ENCODE data around the gene SORCS2.

SORCS2 gene

DNA sequence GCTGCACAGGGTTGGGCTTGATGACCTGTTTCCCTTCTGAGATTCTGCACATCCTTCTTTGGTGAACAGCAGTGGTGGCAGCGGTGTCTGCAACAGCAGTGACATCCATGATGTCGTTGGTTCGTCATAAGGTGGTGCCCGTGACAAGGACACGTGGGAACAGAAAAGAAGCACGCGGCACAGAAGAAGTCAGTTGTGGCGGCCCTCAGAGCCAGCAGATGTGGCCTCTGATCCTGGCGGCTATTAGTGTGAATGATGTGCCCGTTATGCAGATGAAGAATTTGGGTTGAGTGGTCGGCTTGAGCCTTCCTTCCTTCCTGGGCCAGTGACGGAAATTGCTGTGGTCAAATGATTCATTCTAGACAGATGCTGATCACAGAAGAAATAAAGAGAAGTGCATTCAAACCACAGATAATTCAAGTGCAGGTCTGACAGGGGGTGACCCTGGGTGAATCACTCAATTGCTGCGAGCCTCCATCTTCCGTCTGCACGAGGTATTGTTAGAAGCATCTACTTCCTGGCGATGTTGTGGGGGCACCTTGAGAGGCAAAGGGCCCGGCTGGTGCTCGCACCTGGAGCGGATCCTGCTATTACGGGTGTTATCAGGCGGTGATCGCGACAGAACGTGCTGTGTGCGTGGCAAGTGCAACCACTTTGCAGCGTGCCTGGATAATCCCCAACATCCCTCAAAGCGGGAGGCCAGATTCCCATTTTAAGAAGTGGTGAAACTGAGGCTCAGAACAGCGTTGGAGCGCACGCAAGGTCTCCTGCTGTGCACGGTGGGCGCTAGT lies 457.6 kb downstream of the SORCS2 start:
- peak; percentile 57 to 72 for DNase-seq

DNA sequence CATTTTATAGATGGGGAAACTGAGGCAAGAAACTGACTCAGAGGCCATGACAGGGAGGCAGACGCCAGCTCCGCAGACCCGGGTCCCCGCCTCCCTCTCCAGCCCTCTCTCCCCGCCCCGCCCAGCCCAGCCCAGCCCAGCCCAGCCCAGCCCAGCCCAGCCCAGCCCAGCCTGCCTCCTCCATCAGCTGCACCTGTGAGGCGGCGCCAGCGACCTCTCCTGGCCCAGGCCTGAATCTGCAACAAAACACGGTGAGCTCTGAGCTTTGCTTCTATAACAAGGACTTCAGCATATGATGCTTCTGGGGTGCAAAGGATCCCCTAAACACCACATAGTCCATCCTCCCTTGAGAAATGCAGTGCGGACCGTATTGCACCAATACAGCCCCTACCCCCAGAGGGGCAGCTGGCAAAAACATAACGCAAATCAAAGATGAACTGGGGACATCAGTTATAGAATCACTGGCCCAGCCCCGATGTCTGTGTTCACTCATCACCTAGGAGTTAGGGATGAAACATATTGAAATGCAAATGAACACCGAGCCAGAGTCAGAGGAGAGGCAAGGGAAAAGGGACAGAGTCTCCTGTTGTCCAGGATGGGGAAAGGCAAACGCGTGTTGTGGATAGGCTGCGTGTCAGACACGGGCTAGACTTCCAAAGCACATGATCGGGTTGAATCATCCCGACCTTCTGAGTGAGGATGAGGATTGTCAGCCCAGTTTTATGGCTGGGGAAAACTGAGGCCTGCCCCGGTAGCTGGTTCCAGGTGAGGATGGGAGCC lies 458.5 kb downstream of the SORCS2 start:
- peak in 1 of 2 donors; percentile 39 for DNase-seq

DNA sequence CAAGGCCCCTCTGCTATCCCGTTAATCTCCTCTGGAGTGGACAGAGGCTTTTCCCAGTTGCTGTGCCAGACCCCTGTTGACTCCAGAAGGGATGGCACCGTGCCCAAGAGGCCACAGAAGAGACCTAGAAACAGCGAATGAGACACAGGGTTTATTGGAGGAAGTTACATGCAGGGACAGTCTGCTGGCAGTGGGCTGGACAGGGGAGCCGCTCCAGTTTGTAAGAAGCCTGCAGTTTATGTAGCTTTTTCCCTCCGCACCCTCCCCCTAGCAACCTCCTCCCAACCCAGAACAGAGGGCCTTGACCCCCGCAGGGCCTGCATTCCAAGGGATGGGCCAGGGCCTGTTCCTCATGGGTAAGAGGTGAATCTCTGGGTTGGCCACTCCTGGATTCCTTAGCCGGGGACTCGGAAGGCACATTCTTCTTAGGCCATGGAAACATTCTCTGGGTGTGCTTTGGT lies 459.2 kb downstream of the SORCS2 start:
- no peak for DNase-seq

GRCh38 chr4:7652006-7652405 lies 459.7 kb downstream of the SORCS2 start:
- DNase-seq, result no peak

GRCh38 chr4:7652451-7652881 lies 460.1 kb downstream of the SORCS2 start:
- DNase-seq, result peak in 1 of 2 donors; percentile 31

- DNase-seq, result no peak
Measured at GRCh38 chr4:7652906-7653305, 460.6 kb downstream of the SORCS2 start.

- peak in 1 of 2 donors; percentile 30 for DNase-seq
Measured at GRCh38 chr4:7653510-7654369, 461.4 kb downstream of the SORCS2 start.

GRCh38 chr4:7654550-7655445 lies 462.5 kb downstream of the SORCS2 start:
- no peak for DNase-seq

GRCh38 chr4:7655511-7656243 lies 463.3 kb downstream of the SORCS2 start:
- no peak for DNase-seq

- no peak for DNase-seq
Measured at GRCh38 chr4:7656244-7656800, 464.0 kb downstream of the SORCS2 start.

DNA sequence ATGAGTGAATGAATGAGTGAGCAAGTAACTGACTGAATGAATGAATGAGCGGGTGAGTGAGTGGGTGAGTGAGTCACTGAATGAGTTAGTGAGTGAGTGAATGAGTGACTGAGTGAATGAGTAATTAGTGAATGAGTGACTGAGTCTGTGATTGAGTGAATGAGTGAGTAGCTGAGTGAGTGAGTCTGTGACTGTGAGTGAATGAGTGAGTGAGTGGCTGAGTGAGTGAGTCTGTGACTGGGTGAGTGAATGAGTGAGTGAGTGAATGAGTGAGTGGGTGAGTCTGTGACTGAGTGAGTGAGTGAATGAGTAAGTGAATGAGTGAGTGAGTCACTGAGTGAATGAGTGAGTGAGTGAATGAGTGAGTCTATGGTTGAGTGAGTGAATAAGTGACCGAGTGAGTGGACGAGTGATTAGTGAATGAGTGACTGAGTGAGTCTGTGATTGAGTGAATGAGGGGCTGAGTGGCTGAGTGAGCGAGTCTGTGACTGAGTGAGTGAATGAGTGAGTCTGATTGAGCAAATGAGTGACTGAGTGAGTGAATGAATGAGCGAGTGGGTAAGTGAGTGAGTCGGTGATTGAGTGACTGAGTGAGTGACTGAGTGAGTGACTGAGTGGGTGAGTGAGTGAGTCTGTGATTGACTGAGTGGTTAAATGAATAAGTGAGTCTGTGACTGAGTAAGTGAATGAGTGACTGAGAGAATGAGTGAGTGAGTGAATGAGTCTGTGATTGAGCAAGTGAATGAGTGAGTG lies 465.4 kb downstream of the SORCS2 start:
- DNase-seq, result no peak

- DNase-seq, result no peak
Measured at GRCh38 chr4:7658341-7659204, 466.2 kb downstream of the SORCS2 start.

DNA sequence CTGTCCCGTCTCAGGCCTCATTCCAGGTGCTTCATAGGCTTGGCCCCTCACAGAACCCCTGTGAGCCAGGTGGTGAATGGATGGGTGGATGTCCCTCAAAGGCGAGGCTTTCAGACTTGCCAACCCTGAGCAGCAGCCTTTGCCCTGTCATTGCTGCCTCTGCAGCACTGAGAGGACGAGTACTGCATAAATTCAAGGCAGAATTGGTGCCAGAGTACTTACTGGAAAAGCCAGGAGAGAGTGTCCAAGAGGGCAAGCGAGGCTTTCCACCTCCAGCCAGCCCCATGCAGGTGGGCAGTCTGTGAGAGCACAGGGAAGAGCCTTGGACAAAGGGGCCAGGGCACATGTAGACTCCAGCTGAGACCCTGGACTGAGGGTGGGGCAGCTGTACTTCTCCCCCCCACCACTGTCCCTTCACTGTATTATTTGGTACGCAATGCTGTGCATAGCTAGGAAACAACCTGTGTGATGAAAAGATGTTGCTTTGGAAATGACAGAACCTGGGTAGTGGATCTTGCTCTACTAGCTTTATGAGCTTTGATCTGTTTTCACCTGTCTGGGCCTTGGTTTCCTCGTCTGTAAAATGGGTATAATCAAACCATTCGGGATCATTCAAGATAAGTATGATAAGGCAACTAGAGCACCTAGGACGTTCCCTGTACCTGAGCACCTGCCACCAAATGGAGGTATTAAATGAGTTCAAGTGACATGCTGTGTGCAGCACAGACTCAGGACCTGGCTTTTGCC lies 467.3 kb downstream of the SORCS2 start:
- DNase-seq, result no peak

DNA sequence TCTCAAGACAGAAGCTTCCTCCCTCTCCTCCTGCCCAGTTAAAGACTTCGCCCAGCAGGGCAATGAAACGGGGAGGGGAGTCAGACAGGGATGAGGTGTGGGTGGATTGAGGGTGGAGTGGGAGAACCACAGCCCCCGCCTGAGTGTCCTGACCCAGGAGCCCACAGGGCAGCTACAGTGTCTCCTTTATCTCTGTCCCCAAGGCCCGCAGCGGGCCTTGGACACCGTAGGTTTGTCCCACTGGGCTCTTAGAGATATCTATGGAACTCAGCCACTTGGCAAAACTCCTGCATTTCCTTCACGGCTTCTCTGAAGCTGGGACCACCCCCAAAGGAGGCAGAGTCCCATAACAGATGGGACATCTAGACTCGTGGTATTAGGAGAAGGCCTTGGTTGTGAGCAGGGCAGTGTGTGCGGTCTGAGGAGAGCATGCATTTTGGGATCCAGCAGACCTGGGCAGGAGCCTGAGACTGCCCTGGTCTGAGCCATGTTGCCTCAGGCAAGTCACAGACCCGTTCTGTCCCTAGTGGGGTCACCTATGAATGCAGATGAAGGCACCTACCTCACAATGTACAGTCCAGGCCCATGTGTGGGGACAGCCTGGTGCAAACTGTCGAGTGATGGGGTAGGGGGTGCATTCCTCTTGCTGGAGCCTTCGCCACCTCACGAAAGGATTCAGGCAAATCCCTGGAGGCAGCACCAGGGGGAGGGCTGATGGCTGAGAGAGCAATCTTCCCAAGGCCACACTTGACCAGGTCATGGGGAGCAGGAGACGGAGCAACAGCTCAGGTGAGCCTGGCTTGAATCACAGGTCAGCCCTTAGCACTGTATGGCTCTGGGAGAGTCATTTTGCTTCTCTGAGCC lies 468.1 kb downstream of the SORCS2 start:
- no peak for DNase-seq

DNA sequence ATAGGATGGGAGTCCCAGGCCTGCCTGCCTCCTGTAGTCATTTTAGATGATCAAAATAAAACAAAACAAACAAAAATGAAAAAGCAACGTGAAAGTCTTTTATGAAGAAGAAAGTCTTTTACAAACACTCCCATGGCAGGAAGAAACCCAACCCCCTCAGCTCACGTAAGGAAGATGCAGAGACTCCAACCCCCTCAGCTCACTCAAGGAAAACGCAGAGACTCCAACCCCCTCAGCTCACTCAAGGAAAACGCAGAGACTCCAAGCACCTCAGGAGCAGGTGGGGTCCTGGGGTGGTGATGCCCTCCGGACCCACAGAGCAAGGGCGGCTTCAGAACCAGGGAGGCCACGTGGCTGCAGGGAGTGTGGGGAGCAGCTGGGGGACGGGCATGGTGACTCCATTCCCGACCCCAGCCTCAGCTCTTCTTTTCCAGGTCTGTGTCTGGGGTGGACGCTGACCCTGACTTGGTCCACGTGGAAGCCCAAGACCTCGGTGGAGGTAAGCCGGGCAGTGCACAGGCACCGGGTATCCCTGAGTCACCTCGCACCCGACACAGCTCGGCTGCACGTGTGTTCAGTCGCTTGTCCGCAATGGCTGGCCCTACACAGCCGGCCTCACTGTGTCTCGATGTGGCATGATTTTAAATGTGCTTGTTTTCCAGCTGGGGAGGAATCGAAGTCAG lies 468.9 kb downstream of the SORCS2 start:
- DNase-seq, result no peak

DNA sequence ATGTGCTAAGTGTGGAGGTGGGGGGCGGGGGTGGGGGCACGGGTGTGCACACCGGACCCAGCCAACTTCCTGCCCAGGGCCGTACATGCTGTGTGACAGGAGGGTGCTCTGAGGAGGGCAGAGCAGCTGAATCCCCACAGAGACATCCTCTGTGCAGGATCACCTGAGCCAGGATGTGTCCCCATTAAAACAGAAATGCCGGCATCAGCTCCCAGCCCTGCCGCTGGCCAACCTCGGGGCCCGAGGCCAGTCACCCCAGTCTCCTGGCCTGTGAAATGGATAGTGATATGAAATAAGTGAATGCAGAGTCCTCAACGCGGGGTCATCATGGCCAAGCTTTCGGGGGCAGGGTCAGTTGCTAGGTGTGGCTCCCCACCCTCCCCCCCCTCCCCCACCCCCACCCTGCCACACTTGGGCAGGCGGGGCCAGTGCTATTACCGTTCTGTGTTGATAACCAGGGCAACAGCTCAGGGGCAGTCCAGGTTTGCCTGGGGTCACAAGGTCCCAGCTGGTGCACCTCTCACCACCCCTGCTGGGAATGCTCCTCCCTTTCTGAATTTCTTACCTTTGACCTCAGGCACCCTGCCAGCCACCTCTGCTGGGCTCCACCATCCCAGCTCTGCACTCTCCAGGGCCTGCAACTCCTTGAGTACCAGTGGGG lies 469.6 kb downstream of the SORCS2 start:
- DNase-seq, result no peak
